GM21360 (cell line): Measurements from ENCODE around the gene TCF12.
"Not testable (repeated sequence)": the region's sequence is repeated elsewhere in the genome, so short reads cannot be mapped to it uniquely, and the experiment has no call there.

Source experiments
- ATAC-seq: cut with Tn5 transposase; IDR thresholded peaks from one replicate; pipeline ENCODE4 v1.9.1; 2021; ENCODE audit warnings: mild to moderate bottlenecking, moderate library complexity; ENCODE audit not compliant: unreplicated experiment

Gene TCF12

GRCh38 chr15:56972426-56972825 is 54.0 kb downstream of the TCF12 start:
- no peak for ATAC-seq

- no peak for ATAC-seq
Measured at GRCh38 chr15:56973463-56973862, 55.0 kb downstream of the TCF12 start.

DNA sequence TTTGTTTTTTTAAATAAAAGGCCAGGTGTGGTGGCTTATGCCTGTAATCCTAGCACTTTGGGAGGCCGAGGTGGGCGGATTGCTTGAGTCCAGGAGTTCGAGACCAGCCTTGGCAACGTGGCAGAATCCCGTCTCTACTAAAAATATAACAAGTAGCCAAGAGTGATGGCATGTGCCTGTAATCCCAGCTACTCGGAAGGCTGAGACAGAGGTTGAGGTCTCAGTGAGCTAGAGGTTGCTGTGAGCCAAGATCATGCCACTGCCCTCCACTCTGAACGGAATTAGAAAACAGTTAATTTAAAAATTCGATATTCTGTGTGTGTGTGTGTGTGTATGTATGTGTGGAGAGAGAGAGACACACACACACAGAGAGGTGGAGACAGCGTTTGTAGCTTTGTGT is 58.8 kb downstream of the TCF12 start:
- ATAC-seq = no peak

GRCh38 chr15:56978898-56979662 is 60.6 kb downstream of the TCF12 start:
- no peak for ATAC-seq

DNA sequence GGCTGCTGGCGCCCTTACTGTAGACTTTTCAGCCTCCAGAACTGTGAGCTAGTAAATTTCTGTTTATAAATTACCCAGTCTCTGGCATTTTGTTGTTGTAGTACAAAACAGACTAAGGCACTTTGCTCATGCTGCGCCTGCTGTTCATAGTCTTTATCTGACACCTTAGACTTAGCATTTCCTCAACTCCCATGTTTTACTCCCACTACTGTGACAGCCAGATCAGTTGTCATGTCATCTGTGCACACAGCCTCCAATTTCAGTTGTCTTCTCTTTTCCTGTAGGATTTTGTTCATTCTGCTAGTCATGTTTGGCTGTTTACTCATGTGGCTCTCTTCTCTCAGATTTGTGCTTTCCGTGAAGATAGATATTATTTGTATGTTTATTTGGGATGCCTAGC is 62.0 kb downstream of the TCF12 start:
- ATAC-seq = no peak

DNA sequence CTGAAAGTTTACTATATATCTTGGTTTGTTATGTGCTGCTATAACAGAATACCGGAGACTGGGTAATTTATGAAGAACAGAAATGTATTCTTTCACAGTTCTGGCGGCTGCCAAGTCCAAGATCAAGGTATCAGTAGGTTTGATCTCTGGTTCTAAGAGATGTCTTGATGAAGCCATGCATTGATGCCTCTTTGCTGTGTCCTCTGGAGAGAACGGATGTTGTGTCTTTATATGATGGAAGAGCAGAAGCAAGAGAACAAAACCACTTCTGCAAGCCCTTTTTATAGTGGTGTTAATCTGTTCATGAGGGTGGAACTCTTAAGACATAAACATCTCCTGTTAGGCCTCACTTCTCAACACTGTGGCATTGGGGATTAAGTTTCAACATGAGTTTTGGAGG is 62.7 kb downstream of the TCF12 start:
- ATAC-seq = no peak

- ATAC-seq = no peak
Measured at GRCh38 chr15:56982987-56983386, 64.5 kb downstream of the TCF12 start.

- no peak for ATAC-seq
Measured at GRCh38 chr15:56984681-56985481, 66.4 kb downstream of the TCF12 start.

- no peak for ATAC-seq
Measured at GRCh38 chr15:56985856-56986255, 67.4 kb downstream of the TCF12 start.

DNA sequence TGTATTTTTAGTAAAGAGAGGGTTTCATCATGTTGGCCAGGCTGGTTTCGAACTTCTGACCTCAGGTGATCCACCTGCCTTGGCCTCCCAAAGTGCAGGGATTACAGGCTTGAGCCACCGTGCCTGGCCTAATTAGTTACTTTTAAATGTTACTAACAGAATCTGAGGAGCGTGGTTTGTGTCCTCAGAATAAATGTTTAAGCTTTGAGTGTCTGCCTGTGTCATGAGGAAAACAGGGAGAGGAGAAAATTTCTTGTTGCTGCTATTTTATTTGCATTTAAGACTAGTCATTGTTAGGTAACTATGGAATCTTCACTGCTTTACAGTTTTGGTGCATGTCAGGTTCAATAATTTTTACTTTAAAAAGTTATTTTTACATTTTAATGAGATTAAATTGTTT is 68.8 kb downstream of the TCF12 start:
- no peak for ATAC-seq

DNA sequence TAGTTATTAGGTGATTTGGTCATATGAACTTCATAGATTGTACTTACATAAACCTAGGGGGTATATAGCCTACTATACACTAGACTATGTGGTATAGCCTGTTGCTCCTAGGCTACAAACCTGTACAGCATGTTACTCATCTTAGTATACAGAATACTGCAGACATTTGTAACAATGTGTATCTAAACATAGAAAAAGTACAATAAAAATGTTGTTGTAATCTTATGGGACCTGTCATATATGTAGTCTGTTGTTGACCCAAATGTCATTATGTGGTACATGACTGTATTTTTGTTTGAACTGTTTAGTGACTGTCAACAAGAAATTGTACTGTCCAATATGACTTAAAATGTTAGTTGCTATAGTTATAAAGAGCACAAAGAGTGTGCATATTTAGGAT is 69.8 kb downstream of the TCF12 start:
- no peak for ATAC-seq

DNA sequence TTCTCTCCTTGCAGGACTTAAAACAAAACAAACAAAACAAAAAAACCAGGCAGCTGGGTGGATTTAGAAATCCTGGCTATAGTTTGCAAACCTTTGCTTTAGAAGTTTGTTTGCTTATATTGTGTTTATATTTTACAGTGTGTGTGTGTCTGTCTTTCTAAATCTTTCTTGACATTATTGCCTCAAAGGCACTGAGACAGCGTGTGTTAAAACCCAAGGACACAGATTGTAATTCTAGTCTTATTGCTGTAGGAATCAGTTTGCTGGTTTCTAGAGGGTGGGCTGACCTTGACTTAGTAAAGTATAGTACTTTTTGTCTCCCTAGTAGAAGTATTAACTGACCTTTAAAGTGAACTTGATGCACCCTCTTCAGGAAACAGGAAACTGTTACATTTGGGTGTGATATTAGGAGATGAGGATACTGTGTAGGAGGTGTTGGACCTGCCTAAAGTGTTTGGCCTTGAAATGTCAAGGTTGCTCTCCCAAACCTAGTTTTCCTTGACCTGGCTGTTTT is 71.0 kb downstream of the TCF12 start:
- no peak for ATAC-seq

GRCh38 chr15:56991017-56991416 is 72.6 kb downstream of the TCF12 start:
- ATAC-seq = no peak

- ATAC-seq = no peak
Measured at GRCh38 chr15:56992725-56993124, 74.3 kb downstream of the TCF12 start.

DNA sequence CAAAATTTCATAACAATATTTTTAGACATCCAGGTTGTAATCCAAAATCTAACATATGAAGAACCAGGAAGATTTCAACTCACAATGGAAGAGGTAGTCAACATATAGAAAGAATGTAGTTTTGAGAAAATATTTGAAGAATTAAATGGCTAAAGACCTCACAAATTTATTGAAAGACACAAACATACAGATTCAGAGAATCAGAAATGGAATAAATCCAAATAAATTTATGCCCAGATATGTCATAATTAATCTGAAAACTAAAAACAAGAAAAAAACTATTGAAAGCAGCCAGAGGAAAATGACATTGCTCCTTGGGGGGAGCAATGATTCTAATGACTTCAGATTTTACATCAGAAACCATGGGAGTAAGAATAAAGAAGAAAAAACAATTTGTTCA is 75.8 kb downstream of the TCF12 start:
- ATAC-seq = no peak

DNA sequence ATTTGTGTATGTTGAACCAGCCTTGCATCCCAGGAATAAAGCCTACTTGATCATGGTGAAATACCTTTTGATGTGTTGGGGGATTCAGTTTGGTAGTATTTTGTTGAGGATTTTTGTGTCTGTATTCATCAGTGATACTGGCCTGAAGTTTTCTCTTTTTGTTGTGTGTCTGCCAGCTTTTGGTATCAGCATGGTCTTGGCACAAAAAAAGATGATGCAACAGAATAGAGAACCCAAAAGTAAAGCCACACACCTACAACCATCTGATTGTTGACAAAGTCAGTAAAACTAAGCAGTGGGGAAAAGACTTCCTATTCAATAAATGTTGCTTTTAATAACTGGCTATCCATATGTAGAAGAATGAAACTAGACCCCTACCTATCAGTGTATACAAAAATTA is 77.6 kb downstream of the TCF12 start:
- ATAC-seq = no peak

DNA sequence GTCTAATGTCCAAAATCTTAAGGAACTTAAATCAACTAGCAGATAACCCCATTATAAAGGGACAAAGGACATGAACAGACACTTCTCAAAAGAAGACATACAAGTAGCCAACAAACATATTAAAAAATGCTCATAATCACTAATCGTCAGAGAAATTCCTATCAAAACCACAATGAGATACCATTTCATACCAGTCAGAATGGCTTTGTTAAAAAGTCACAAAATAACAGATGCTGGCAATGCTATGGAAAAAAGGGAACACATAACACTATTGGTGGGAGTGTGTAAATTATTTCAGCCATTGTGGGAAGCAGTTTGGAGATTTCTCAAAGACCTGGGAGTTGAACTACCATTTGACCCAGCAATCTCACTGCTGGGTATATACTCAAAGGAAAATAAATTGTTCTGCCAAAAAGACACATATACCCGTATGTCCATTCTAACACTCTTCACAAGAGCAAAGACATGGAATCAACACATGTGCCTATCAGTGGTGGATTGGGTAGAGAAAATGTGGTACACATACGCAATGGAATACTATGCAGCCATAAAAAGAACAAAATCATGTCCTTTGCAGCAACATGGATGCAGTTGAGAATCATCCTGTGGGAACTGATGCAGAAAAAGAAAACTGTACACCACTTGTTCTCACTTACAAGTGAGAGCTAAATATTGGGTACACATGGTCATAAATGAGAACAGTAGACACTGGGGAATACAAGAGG is 78.5 kb downstream of the TCF12 start:
- no peak for ATAC-seq

DNA sequence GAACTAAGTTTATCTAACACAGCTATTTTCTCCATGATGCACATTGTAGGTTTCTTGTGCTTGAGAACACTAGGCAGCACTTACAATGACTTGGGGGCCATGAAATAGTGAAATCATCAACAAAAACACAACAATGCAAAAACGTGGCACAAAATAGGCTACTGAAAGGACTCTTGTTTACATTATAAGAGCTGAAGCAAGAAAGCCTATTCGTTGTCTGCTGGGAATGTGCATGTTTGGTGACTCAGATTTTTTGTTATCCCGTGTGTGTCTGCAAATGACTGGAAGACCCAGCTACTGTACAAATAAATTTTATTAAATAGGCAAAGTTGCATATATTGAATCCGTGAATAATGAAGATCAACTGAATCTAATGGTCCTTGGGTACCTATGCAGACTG is 85.0 kb downstream of the TCF12 start:
- ATAC-seq = no peak

- no peak for ATAC-seq
Measured at GRCh38 chr15:57005244-57005643, 86.8 kb downstream of the TCF12 start.

GRCh38 chr15:57007797-57008196 is 89.4 kb downstream of the TCF12 start:
- not testable (repeated sequence) for ATAC-seq

- no peak for ATAC-seq
Measured at GRCh38 chr15:57010724-57011123, 92.3 kb downstream of the TCF12 start.
